K562 treated with DMSO at 1 percent for 48 hours (cell line): ENCODE data around the gene ZNF317. TPM values are rescaled to one million over a fixed set of nuclear protein-coding genes. Genes with fewer than 3 reads are reported as not detected.

Source experiments
- total RNA-seq: library from RNA; unstranded; fragments of 300-600 nt; gene quantifications from 2 replicates; pipeline ENCODE4 v1.2.3, GENCODE V29; 2022; ENCODE audit warnings: low replicate concordance; ENCODE audit errors: extremely low read depth

ZNF317 gene
- total RNA-seq: not detected in 2 replicates

GRCh38 chr19:9140159-9140874 lies at the start of gene ZNF317:
TSS of gene ZNF317 (plus strand) at chr19:9140397. CDS start at chr19:9156017, 15,620 bp downstream.

GRCh38 chr19:9107375-9107774 lies 32.8 kb upstream of the ZNF317 start, which contains the start of gene OR7G2:
TSS of gene OR7G2 (minus strand) at chr19:9107475. CDS start at chr19:9103243, 4,232 bp downstream.

GRCh38 chr19:9115307-9115813 lies 24.8 kb upstream of the ZNF317 start, which contains the start of gene OR7G1:
TSS of gene OR7G1 (minus strand) at chr19:9115763. CDS start at chr19:9115763, 0 bp downstream.

DNA sequence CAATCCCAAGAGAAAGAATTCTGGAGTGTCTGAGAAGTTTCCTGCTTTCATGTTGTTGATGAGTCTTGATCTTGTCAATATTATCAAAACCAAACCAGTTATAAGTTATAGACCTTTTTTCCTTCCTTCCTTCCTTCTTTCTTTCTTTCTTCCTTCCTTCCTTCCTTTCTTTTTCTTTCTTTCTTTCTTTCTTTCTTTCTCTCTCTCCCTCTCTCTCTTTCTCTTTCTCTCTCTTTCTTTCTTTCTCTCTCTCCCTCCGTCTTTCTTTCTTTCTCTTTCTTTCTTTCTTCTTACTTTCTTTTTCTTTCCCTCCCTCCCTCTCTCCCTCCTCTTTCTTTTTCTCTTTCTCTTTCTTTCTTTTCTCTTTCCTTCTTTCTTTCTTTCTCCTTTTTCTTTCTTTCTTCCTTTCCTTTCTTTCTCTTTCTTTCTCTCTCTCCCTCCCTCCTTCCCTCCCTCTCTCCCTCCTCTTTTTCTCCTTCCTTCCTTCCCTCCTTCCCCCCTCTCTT lies 13.2 kb upstream of the ZNF317 start, which contains the start of gene OR7G3:
Gene OR7G3, minus strand, starts transcription at position 51 of the 506 bp plus-strand sequence. Its CDS starts 0 bp downstream, at position 51.

DNA sequence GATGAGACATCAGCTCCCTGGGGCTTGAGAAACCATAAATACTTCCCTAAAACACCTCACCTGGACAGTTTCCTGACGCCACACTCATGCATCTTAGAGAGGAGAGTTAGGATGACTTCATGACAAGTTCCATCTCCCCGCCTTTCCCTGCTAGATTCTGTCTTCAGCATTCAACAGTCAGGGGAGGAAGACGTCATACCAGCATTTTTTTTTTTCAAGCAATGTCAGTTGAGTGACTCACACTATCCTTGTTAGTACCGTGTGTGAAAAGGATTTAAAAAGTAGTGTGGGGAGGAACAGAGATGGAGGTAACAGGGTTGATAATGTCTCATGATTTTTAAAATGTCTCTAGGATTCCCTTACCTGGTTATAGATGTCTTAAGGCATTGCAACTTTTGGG lies 38.7 kb downstream of the ZNF317 start, which contains the start of gene OR7D2:
Gene OR7D2, plus strand, starts transcription at position 79 of the 400 bp plus-strand sequence. CDS start 6,803 bp downstream, outside the sequence.

Other genes starting within 250 kb of the ZNF317 start
- not detected in 2 replicates for gene MUC16, start 130.0 kb upstream of the ZNF317 start, total RNA-seq
- not detected in 2 replicates for gene OR1M1, start 53.3 kb upstream of the ZNF317 start, total RNA-seq
- gene OR7G2, start 32.9 kb upstream of the ZNF317 start, total RNA-seq: not detected in 2 replicates
- not detected in 2 replicates for gene OR7G1, start 24.6 kb upstream of the ZNF317 start, total RNA-seq
- not detected in 2 replicates for gene OR7G3, start 13.4 kb upstream of the ZNF317 start, total RNA-seq
- gene OR7D2, start 38.6 kb downstream of the ZNF317 start, total RNA-seq: not detected in 2 replicates
- not detected in 2 replicates for gene OR7D4, start 79.2 kb downstream of the ZNF317 start, total RNA-seq
- gene OR7E24, start 110.5 kb downstream of the ZNF317 start, total RNA-seq: not detected in 2 replicates
- not detected in 2 replicates for gene ZNF699, start 169.4 kb downstream of the ZNF317 start, total RNA-seq
- not detected in 2 replicates for gene ZNF559, start 183.8 kb downstream of the ZNF317 start, total RNA-seq
- not detected in 2 replicates for gene ZNF177, start 222.6 kb downstream of the ZNF317 start, total RNA-seq